Daoy (cell line): Measurements from ENCODE around the gene GLP2R. TPM values are rescaled to one million over a fixed set of nuclear protein-coding genes. Genes with fewer than 3 reads are reported as not detected.
"Not testable (repeated sequence)": the region's sequence is repeated elsewhere in the genome, so short reads cannot be mapped to it uniquely, and the experiment has no call there.

Source experiments
- DNase-seq: peaks from one replicate; pipeline ENCODE4 v3.0.0-alpha.2; 2015; ENCODE audit warnings: low read depth
- total RNA-seq: library from RNA; depleted of rRNA; stranded (reverse); fragments of >200 nt; shearing (Covaris generic); gene quantifications from 2 replicates; pipeline ENCODE4 v1.2.3, GENCODE V29; 2014; rRNA removed

GLP2R gene
- total RNA-seq, result 0.63 and 0.91 TPM in 2 replicates

- no peak for DNase-seq
Measured at GRCh38 chr17:9825641-9826150, at the start of gene GLP2R. GLP2R (plus strand) TSS chr17:9825924; CDS start chr17:9826064, 140 bp downstream.

- no peak for DNase-seq
Measured at GRCh38 chr17:9776911-9777310, 48.8 kb upstream of the GLP2R start.

- DNase-seq, result no peak
Measured at GRCh38 chr17:9780552-9780951, 45.2 kb upstream of the GLP2R start.

- no peak for DNase-seq
Measured at GRCh38 chr17:9783050-9783449, 42.7 kb upstream of the GLP2R start.

- not testable (repeated sequence) for DNase-seq
Measured at GRCh38 chr17:9783465-9783864, 42.3 kb upstream of the GLP2R start.

- DNase-seq, result no peak
Measured at GRCh38 chr17:9784544-9784943, 41.2 kb upstream of the GLP2R start.

GRCh38 chr17:9788601-9789000 is 37.1 kb upstream of the GLP2R start:
- DNase-seq, result no peak

- DNase-seq, result no peak
Measured at GRCh38 chr17:9790316-9790715, 35.4 kb upstream of the GLP2R start.

- DNase-seq, result no peak
Measured at GRCh38 chr17:9790889-9791876, 34.5 kb upstream of the GLP2R start, which contains the start of gene DHRS7C. DHRS7C (minus strand) TSS chr17:9791592; CDS start chr17:9791284, 308 bp downstream.

- no peak for DNase-seq
Measured at GRCh38 chr17:9792181-9792840, 33.4 kb upstream of the GLP2R start.

GRCh38 chr17:9798008-9798407 is 27.7 kb upstream of the GLP2R start:
- DNase-seq, result no peak

GRCh38 chr17:9798724-9799123 is 27.0 kb upstream of the GLP2R start:
- no peak for DNase-seq

- no peak for DNase-seq
Measured at GRCh38 chr17:9801505-9801904, 24.2 kb upstream of the GLP2R start.

- peak; percentile 85 for DNase-seq
Measured at GRCh38 chr17:9802294-9802693, 23.4 kb upstream of the GLP2R start.

- DNase-seq, result no peak
Measured at GRCh38 chr17:9802697-9803096, 23.0 kb upstream of the GLP2R start.

- DNase-seq, result no peak
Measured at GRCh38 chr17:9805769-9806168, 20.0 kb upstream of the GLP2R start.

- no peak for DNase-seq
Measured at GRCh38 chr17:9806699-9807098, 19.0 kb upstream of the GLP2R start.

GRCh38 chr17:9809409-9809808 is 16.3 kb upstream of the GLP2R start:
- no peak for DNase-seq

- no peak for DNase-seq
Measured at GRCh38 chr17:9810100-9810949, 15.4 kb upstream of the GLP2R start.

- peak; percentile 32 for DNase-seq
Measured at GRCh38 chr17:9811086-9811485, 14.6 kb upstream of the GLP2R start.

GRCh38 chr17:9811537-9811936 is 14.2 kb upstream of the GLP2R start:
- DNase-seq, result no peak

- DNase-seq, result no peak
Measured at GRCh38 chr17:9813166-9813565, 12.6 kb upstream of the GLP2R start.
